ENCODE measurements around the gene CDK8. TPM values are rescaled to one million over a fixed set of nuclear protein-coding genes. Genes with fewer than 3 reads are reported as not detected.

CDK8 gene
- total RNA-seq = 27.3 and 37.5 TPM in 2 replicates

DNA sequence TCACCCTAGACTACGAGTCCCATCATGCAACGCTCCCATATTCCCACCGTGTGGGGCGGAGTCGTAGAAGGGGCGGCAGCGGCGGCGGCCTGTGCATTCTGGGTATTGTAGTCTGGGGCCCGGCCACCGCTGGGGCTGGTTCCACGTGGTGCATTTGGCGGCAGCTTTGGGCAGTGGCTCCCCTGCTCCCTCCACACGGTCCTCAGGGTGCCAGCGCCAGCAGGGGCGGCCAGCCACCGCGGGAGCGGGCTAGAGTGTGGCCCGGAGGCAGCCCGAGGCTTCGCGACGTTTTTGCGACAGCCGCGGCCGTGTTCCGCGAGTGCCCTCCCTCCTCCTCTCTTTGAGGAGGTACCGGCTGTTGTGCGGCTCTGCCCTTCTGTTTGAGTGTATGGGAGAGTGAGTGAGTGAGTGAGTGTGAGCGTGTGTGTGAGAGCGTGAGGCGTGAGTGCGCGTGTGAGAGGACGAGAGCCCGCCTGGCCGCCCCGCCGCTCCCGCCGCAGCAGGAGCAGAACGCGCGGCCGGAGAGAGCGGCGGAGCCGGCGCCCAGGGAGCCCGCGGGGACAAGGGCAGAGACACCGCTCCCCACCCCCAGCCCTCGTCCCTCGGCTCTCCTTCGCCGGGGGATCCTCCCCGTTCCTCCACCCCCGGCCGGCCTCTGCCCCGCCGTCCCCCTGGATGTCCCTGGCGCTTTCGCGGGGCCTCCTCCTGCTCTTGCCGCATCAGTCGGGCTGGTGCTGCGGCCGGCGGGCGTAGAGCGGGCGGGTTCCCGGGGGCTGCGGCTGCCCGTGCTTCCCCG, at the start of gene CDK8:
CDK8 (plus strand) TSS at position 343 of the 796 bp plus-strand sequence. CDS start 513 bp downstream, outside the sequence.

DNA sequence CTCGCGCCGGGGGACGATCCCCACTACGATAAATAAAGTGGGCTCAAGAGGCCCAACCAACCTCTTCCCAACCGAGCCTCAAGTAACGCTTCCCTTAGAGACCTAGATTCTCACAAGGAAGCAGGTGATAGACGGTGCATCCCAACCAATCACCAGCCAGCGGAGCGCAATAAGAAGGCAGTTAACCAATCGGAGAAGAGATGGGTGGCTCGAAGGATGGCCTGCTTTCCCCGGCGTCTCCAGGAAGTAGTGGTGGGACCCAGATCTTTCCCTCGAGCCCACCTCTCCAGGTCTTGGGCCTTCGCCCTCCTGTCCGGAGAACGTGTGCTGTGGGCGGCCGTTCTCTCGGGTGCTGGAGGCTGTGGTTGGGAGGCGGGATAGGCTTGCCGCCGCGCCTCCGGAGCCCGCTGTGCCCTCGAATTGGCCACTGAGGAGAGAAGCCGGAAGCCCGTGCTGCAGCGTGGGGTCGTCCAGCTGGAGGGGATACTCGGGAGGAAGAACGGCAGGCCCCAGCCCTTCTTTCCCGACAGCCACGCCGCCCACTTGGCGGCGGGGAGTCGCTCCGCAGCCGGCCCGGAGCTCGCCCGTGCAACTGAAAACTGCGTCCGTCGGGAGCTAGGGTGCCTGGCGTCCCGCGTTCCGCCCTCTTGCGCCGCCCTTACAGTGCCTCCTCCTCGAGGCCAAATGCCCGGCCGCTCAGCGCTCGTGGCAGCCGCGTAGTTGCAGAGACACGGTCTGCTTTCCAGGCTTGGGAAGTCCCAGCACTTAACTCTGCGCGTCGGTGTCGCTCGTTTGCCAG, 32.0 kb upstream of the CDK8 start, which contains the start of gene RNF6:
RNF6 (minus strand) TSS at position 594 of the 799 bp plus-strand sequence. CDS start 2,665 bp downstream, outside the sequence.

Other genes with a start within 250 kb of the CDK8 start
- gene SHISA2, start 202.1 kb upstream of the CDK8 start, total RNA-seq = under 0.01 and 2.6 TPM in 2 replicates
- 122 and 157 TPM in 2 replicates for gene RNF6, start 31.8 kb upstream of the CDK8 start, total RNA-seq